AG04450 (cell line): Measurements from ENCODE around the gene CLIP2. TPM values are rescaled to one million over a fixed set of nuclear protein-coding genes. Genes with fewer than 3 reads are reported as not detected.
"Not testable (repeated sequence)": the region's sequence is repeated elsewhere in the genome, so short reads cannot be mapped to it uniquely, and the experiment has no call there.

Experiments
- CTCF ChIA-PET: fragments of 300-600, 350-600 bp; formaldehyde crosslinking; extraction: SDS; loops from one replicate; lab custom pipeline; 2022; ENCODE audit warnings: antibody characterized with exemption, inconsistent platforms; lab: Charles Lee
- POLR2A ChIA-PET: fragments of 350-600 bp; formaldehyde crosslinking; extraction: SDS; loops from one replicate; lab custom pipeline; 2021; ENCODE audit warnings: antibody characterized with exemption, inconsistent platforms; lab: Yijun Ruan, JAX
- DNase-seq: peaks from one replicate; pipeline ENCODE4 v3.0.0-alpha.2; 2011; ENCODE audit warnings: low read depth, low spot score
- H3K27ac ChIP-seq: one replicate; pipeline ENCODE4 v1.5.1; 2012; ENCODE audit warnings: low read depth, low read length, control low read depth
- H3K27me3 ChIP-seq: one replicate; pipeline ENCODE4 v1.6.0; 2012; ENCODE audit warnings: low read length; ENCODE audit not compliant: control insufficient read depth, insufficient read depth
- H3K4me3 ChIP-seq: 2 replicates; pipeline ENCODE4 v1.5.1; 2011; ENCODE audit warnings: mild to moderate bottlenecking, low read depth, low read length, control low read depth
- H3K9me3 ChIP-seq: 2 replicates; pipeline ENCODE4 v1.5.1; 2012; ENCODE audit warnings: low read length; ENCODE audit not compliant: control insufficient read depth, insufficient read depth
- CTCF ChIP-seq: IDR thresholded peaks from 2 replicates; pipeline ENCODE4 v1.5.1; 2011; ENCODE audit warnings: low read depth, low read length, control low read depth, inconsistent platforms
- polyA minus RNA-seq: library from RNA; depleted of rRNA, polyadenylated mRNA; stranded (reverse); fragments of >200 nt; gene quantifications from 2 replicates; pipeline ENCODE4 v1.2.3, GENCODE V29; 2011; rRNA and poly(A)+ RNA removed
- polyA plus RNA-seq: library from polyadenylated mRNA; depleted of rRNA; stranded (reverse); fragments of >200 nt; gene quantifications from 2 replicates; pipeline ENCODE4 v1.2.3, GENCODE V29; 2011; rRNA removed

The CLIP2 gene
- polyA plus RNA-seq (7.2 and 11.9 TPM in 2 replicates), polyA minus RNA-seq (18.6 and 20.1 TPM in 2 replicates)

- no peaks in the 10 kb centered on the region; the same call in 1 of the 2 replicates for H3K9me3 ChIP-seq
- POLR2A ChIA-PET, result interaction anchor here (0.7 to 3.1 kb wide), 5 partner anchors 9 to 35 kb away, joined by 3 to 31 read pairs (median 11); partner anchors contain the start of gene RFC2
- CTCF ChIA-PET, result interaction anchor here (0.8 kb wide), 1 partner anchor 19 kb away, joined by 3 read pairs; no protein-coding TSS in a partner anchor
- peak within 1 kb of the TSS; percentile 87 for H3K4me3 ChIP-seq
- no peaks in the 10 kb centered on the region for H3K27me3 ChIP-seq
- peak within 1 kb of the TSS; percentile 39 for H3K27ac ChIP-seq
- no peak for DNase-seq
- TF ChIP-seq CTCF, result no peak
These were observed at the start of gene CLIP2 for GRCh38 chr7:74289018-74289658. Gene CLIP2 (plus strand): TSS chr7:74289407. CDS start chr7:74317547, 28,140 bp downstream.

- H3K4me3 ChIP-seq, result no peak overlapping the region
- TF ChIP-seq CTCF, result no peak
- DNase-seq, result no peak
- ChIA-PET POLR2A (no interaction called here), CTCF (no interaction called here)
- H3K9me3 ChIP-seq, result no peaks in the 10 kb centered on the region
- no peaks in the 10 kb centered on the region for H3K27me3 ChIP-seq
- no peak overlapping the region for H3K27ac ChIP-seq
These were observed 48.7 kb upstream of the CLIP2 start for GRCh38 chr7:74240482-74240881.

- CTCF ChIA-PET, result interaction anchor here (1.4 kb wide), 1 partner anchor 159 kb away, joined by 4 read pairs; no protein-coding TSS in a partner anchor
- POLR2A ChIA-PET, result interaction anchor here (0.6 kb wide), 1 partner anchor 71 kb away, joined by 4 read pairs; no protein-coding TSS in a partner anchor
- H3K27ac ChIP-seq, result no peak overlapping the region
- no peak for DNase-seq
- H3K27me3 ChIP-seq, result no peaks in the 10 kb centered on the region
- no peak overlapping the region for H3K4me3 ChIP-seq
- no peaks in the 10 kb centered on the region for H3K9me3 ChIP-seq
- TF ChIP-seq CTCF, result no peak
These were observed 47.1 kb upstream of the CLIP2 start for GRCh38 chr7:74242122-74242443.

GRCh38 chr7:74246497-74246896 lies 42.7 kb upstream of the CLIP2 start:
- no peak for DNase-seq
- Histone ChIP-seq H3K4me3 (no peak overlapping the region), H3K27ac (no peak overlapping the region), H3K9me3 (no peaks in the 10 kb centered on the region), H3K27me3 (no peaks in the 10 kb centered on the region)
- no peak for TF ChIP-seq CTCF
- POLR2A ChIA-PET, result no interaction called here
- CTCF ChIA-PET, result no interaction called here

GRCh38 chr7:74248156-74248555 lies 41.1 kb upstream of the CLIP2 start:
- Histone ChIP-seq H3K27me3 (no peaks in the 10 kb centered on the region), H3K27ac (no peak overlapping the region), H3K9me3 (no peaks in the 10 kb centered on the region), H3K4me3 (no peak overlapping the region)
- ChIA-PET CTCF (no interaction called here), POLR2A (no interaction called here)
- no peak for DNase-seq
- no peak for TF ChIP-seq CTCF

GRCh38 chr7:74249058-74249457 lies 40.1 kb upstream of the CLIP2 start:
- CTCF ChIA-PET, H3K27me3 ChIP-seq, H3K27ac ChIP-seq, H3K4me3 ChIP-seq, DNase-seq, H3K9me3 ChIP-seq, POLR2A ChIA-PET: not testable (repeated sequence)
